HEK293 (cell line): ENCODE results near the gene LGI4.

Experiments
- CTCF ChIP-seq: fragments of 450-650 bp; formaldehyde crosslinking; IDR thresholded peaks from 2 replicates; pipeline ENCODE4 v1.5.1; 2016; ENCODE audit warnings: missing biosample characterization, missing genetic modification characterization
- KLF16 ChIP-seq: fragments of 450-650 bp; formaldehyde crosslinking; IDR thresholded peaks from 2 replicates; pipeline ENCODE4 v1.5.1; 2017; ENCODE audit warnings: missing biosample characterization, missing genetic modification characterization
- SALL2 ChIP-seq: fragments of 450-650 bp; formaldehyde crosslinking; IDR thresholded peaks from 2 replicates; pipeline ENCODE4 v1.5.0; 2017; ENCODE audit warnings: missing biosample characterization, mild to moderate bottlenecking, missing genetic modification characterization, borderline replicate concordance
- SP2 ChIP-seq: fragments of 450-650 bp; formaldehyde crosslinking; IDR thresholded peaks from 2 replicates; pipeline ENCODE4 v1.5.1; 2016; ENCODE audit warnings: missing biosample characterization, missing genetic modification characterization
- ZFP3 ChIP-seq: fragments of 450-650 bp; formaldehyde crosslinking; IDR thresholded peaks from 2 replicates; pipeline ENCODE4 v1.5.1; 2016; ENCODE audit warnings: low read depth, missing biosample characterization, missing genetic modification characterization

- no peak for TF ChIP-seq SP2 (tag by site-specific recombination)
- TF ChIP-seq KLF16 (tag by site-specific recombination), result no peak
- TF ChIP-seq CTCF, result no peak
- TF ChIP-seq ZFP3 (tag by site-specific recombination), result no peak
- no peak for TF ChIP-seq SALL2 (tag by site-specific recombination)
Measured at GRCh38 chr19:35167251-35168119, 32.6 kb upstream of the LGI4 start.
